ENCODE data around the gene CERS6.
"Not testable (repeated sequence)": the region's sequence is repeated elsewhere in the genome, so short reads cannot be mapped to it uniquely, and the experiment has no call there.

CERS6 gene

GRCh38 chr2:168501466-168502065 lies 45.5 kb downstream of the CERS6 start:
- no peak for DNase-seq (ENCODE audit: low spot score)

- not testable (repeated sequence) for DNase-seq (ENCODE audit: low spot score)
Measured at GRCh38 chr2:168502852-168503251, 46.8 kb downstream of the CERS6 start.

- no peak for DNase-seq (ENCODE audit: low spot score)
Measured at GRCh38 chr2:168503901-168504300, 47.8 kb downstream of the CERS6 start.

GRCh38 chr2:168504323-168504722 lies 48.3 kb downstream of the CERS6 start:
- DNase-seq (ENCODE audit: low spot score) = no peak

- no peak for DNase-seq (ENCODE audit: low spot score)
Measured at GRCh38 chr2:168510125-168510756, 54.2 kb downstream of the CERS6 start.

- no peak for DNase-seq (ENCODE audit: low spot score)
Measured at GRCh38 chr2:168514692-168515091, 58.6 kb downstream of the CERS6 start.

GRCh38 chr2:168515502-168515901 lies 59.4 kb downstream of the CERS6 start:
- peak; percentile 77 for DNase-seq (ENCODE audit: low spot score)

- no peak for DNase-seq (ENCODE audit: low spot score)
Measured at GRCh38 chr2:168517816-168518215, 61.7 kb downstream of the CERS6 start.

GRCh38 chr2:168518555-168519066 lies 62.5 kb downstream of the CERS6 start:
- no peak for DNase-seq (ENCODE audit: low spot score)

- no peak for DNase-seq (ENCODE audit: low spot score)
Measured at GRCh38 chr2:168519534-168520308, 63.6 kb downstream of the CERS6 start.

GRCh38 chr2:168521053-168521741 lies 65.1 kb downstream of the CERS6 start:
- DNase-seq (ENCODE audit: low spot score) = no peak

- DNase-seq (ENCODE audit: low spot score) = no peak
Measured at GRCh38 chr2:168522446-168522845, 66.4 kb downstream of the CERS6 start.

GRCh38 chr2:168524005-168524404 lies 67.9 kb downstream of the CERS6 start:
- DNase-seq (ENCODE audit: low spot score) = no peak

- no peak for DNase-seq (ENCODE audit: low spot score)
Measured at GRCh38 chr2:168525020-168525419, 68.9 kb downstream of the CERS6 start.

GRCh38 chr2:168525716-168526446 lies 69.8 kb downstream of the CERS6 start:
- no peak for DNase-seq (ENCODE audit: low spot score)

GRCh38 chr2:168526641-168527040 lies 70.6 kb downstream of the CERS6 start:
- peak; percentile 26 for DNase-seq (ENCODE audit: low spot score)

GRCh38 chr2:168528016-168528415 lies 71.9 kb downstream of the CERS6 start:
- no peak for DNase-seq (ENCODE audit: low spot score)

- DNase-seq (ENCODE audit: low spot score) = peak; percentile 46
Measured at GRCh38 chr2:168528469-168528868, 72.4 kb downstream of the CERS6 start.

GRCh38 chr2:168529054-168529833 lies 73.2 kb downstream of the CERS6 start:
- DNase-seq (ENCODE audit: low spot score) = no peak

- no peak for DNase-seq (ENCODE audit: low spot score)
Measured at GRCh38 chr2:168529900-168530561, 74.0 kb downstream of the CERS6 start.

All from AG20443 (cell line).